Measurements from ENCODE around the gene ENO3. TPM values are rescaled to one million over a fixed set of nuclear protein-coding genes. Genes with fewer than 3 reads are reported as not detected.

Gene ENO3
- total RNA-seq, 2 experiments from 2014 or later, result 28.2 to 31.5 TPM

DNA sequence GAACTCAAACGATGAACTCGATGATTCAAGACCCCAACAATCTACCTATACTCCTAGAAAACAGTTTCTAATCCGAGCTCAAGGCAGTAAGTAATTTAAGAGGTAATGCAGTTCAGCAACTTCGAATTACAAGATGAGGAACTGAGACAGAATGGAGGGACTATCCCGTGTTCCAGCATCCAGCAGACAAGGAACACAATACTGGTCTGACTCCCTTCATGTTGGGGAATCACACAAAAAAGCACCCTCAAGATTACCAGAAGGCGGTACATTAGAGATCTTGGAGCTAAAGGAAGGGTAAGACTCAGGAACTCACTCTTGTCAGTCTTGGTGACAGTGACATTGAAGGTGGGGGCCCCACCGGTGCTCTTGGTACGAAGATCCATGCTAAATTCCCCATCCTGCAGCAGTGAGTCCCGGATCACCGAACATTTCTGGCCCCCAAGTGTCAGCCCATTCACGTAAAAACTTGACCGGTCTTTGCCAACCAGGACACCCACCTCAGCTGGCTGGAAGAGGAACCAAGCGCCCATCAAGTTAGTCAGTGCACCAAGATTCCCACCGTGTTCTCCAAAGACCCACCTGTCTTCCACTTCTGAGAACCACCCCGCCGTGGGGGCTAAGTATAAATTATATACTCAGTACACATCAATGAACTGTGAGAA is 4.5 kb upstream of the ENO3 start:
- ChIA-PET CTCF (interaction anchor here (0.6 to 1.1 kb wide), 2 partner anchors 16 to 24 kb away, joined by 3 read pairs; no protein-coding TSS in a partner anchor), POLR2A (interaction anchor here (0.6 to 13.5 kb wide), 3 partner anchors 17 to 35 kb away, joined by 4 to 214 read pairs (median 5); partner anchors contain the start of gene SPAG7)

DNA sequence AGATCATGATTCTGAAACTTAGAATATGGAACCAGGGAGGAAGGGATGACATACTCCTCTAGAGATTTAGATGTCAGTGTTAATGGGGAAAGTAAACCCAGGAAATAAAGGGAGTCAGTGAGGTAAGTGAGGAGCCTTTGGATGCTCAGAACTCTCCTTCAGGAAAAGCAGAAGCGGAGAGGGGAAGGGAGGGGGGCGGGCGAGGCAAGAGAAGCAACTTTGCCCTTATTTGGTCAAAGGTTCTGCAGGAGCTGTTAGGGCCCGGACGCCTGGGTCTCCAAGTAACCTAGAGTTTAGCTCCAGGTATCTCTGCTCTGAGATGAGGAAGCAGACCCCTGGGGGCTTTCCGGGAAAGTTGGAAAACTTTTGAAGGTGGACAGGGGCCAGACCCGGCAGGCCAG is 3.9 kb upstream of the ENO3 start:
- POLR2A ChIA-PET, result interaction anchor here (1.0 to 13.5 kb wide), 3 partner anchors 17 to 40 kb away, joined by 4 to 214 read pairs (median 6); partner anchors contain the start of genes CAMTA2 and SPAG7

GRCh38 chr17:4947411-4948165 is 3.3 kb upstream of the ENO3 start:
- CTCF ChIA-PET, result interaction anchor here (1.1 to 2.2 kb wide), 4 partner anchors 15 to 84 kb away, joined by 3 to 21 read pairs (median 4); partner anchors contain the start of gene SPAG7
- POLR2A ChIA-PET, result interaction anchor here (1.0 to 13.5 kb wide), 4 partner anchors 8 to 39 kb away, joined by 4 to 214 read pairs (median 16); partner anchors contain the start of genes CAMTA2, RNF167, SLC25A11 and SPAG7

More for the DNA sequence above, 3.9 kb upstream of the ENO3 start:
- CTCF ChIA-PET, result interaction anchor here (1.1 to 2.2 kb wide), 3 partner anchors 15 to 85 kb away, joined by 3 to 21 read pairs (median 3); partner anchors contain the start of gene SPAG7

DNA sequence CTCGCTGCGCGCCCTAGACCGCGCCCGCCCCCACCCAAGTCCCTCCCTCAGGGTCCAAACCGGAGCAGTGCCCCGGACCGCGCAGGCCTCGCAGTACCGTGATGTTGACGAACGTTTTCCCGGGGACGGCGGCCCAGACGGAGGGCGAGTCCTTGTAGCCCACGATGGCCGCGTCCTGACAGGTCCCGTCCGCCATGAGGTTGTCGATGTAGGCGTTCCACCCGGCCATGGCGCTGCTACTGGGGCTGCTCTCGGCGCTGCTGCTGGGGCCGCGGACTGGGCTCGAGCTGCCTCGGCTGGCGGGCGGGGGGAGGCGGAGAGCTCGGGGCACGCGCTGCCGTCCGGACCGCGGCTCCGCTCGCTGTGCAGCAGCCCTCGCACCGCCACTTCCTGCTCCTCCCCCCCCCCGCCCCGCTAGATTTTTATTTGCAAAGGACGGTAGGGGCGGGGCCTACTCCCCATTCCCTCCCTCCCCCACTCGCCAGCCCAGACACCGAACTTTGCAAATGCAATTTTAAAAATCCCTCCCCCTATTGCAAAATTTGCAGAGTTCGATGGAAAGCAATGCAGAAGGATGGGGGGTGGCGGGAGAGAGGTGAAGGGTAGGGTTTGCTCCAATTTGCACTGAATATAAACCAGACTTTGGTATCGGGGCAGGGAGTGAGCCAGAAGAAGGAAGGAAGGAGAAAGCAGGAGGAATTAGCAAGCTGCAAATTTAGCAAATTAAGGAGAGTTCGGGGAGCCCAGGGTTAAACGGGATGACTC is 2.6 kb upstream of the ENO3 start, which contains the start of gene PFN1:
Gene PFN1 (minus strand): TSS at position 365 of the 765 bp plus-strand sequence. CDS start 136 bp downstream, at position 229.
- CTCF ChIA-PET, result interaction anchor here (0.7 to 2.2 kb wide), 5 partner anchors 8 to 84 kb away, joined by 3 to 21 read pairs (median 4); partner anchors contain the start of genes RNF167, SLC25A11 and SPAG7
- POLR2A ChIA-PET, result interaction anchor here (0.5 to 13.5 kb wide), 7 partner anchors 8 to 464 kb away, joined by 3 to 214 read pairs (median 4); partner anchors contain the start of genes CAMTA2, INCA1, KIF1C and RNF167

- ChIA-PET CTCF (interaction anchor here (0.7 to 2.2 kb wide), 4 partner anchors 9 to 32 kb away, joined by 3 to 21 read pairs (median 4); partner anchors contain the start of genes RNF167, SLC25A11 and SPAG7), POLR2A (interaction anchor here (0.5 to 13.5 kb wide), 5 partner anchors 9 to 464 kb away, joined by 3 to 214 read pairs (median 4); partner anchors contain the start of genes INCA1, KIF1C, RNF167 and SLC25A11)
Measured at GRCh38 chr17:4948931-4949320, 2.0 kb upstream of the ENO3 start.

GRCh38 chr17:4949321-4950074 is 1.4 kb upstream of the ENO3 start:
- ChIA-PET CTCF (interaction anchor here (1.4 to 2.2 kb wide), 3 partner anchors 9 to 21 kb away, joined by 3 to 21 read pairs (median 4); partner anchors contain the start of genes RNF167, SLC25A11 and SPAG7), POLR2A (interaction anchor here (2.9 to 13.5 kb wide), 2 partner anchors 10 to 19 kb away, joined by 26 to 214 read pairs; partner anchors contain the start of genes RNF167, SLC25A11 and SPAG7)

GRCh38 chr17:4950075-4950745 is 709 bp upstream of the ENO3 start:
- CTCF ChIA-PET, result interaction anchor here (0.7 to 1.4 kb wide), 3 partner anchors 10 to 17 kb away, joined by 3 to 4 read pairs (median 4); partner anchors contain the start of genes RNF167, SLC25A11 and SPAG7

DNA sequence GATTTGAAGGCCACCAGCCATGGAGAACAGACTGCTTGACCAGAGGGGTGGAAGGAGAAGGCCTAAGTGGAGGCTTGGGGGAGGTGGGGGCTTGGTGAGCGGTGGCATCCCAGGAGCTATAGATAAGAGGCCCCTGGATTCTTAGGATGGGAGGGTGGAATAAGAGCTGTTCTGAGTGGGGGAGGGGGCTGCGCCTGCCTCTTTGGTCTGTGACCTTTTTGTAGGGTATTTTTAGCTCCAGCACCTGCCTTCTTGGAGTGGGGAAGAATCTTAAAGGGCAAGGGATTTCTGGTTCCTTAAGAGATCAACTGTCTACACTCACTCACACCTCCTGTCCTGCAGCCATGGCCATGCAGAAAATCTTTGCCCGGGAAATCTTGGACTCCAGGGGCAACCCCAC is 567 bp downstream of the ENO3 start:
- ChIA-PET POLR2A (interaction anchor here (1.3 to 13.5 kb wide), 2 partner anchors 10 to 17 kb away, joined by 4 to 214 read pairs; partner anchors contain the start of gene SPAG7), CTCF (no interaction called here)

More at GRCh38 chr17:4950075-4950745, 709 bp upstream of the ENO3 start:
- POLR2A ChIA-PET, result interaction anchor here (0.6 to 13.5 kb wide), 4 partner anchors 10 to 50 kb away, joined by 4 to 214 read pairs (median 16); partner anchors contain the start of genes RNF167, SLC25A11 and SPAG7

GRCh38 chr17:4953451-4953961 is 2.6 kb downstream of the ENO3 start:
- ChIA-PET POLR2A (interaction anchor here (0.6 to 13.5 kb wide), 3 partner anchors 8 to 92 kb away, joined by 3 to 214 read pairs (median 5); partner anchors contain the start of gene SPAG7), CTCF (interaction anchor here (1.0 kb wide), 1 partner anchor 13 kb away, joined by 3 read pairs; no protein-coding TSS in a partner anchor)

GRCh38 chr17:4955091-4955490 is 4.2 kb downstream of the ENO3 start:
- POLR2A ChIA-PET, result interaction anchor here (0.6 to 13.5 kb wide), 2 partner anchors 10 to 13 kb away, joined by 4 to 214 read pairs; partner anchors contain the start of gene SPAG7
- CTCF ChIA-PET, result interaction anchor here (1.9 kb wide), 1 partner anchor 11 kb away, joined by 6 read pairs; no protein-coding TSS in a partner anchor

DNA sequence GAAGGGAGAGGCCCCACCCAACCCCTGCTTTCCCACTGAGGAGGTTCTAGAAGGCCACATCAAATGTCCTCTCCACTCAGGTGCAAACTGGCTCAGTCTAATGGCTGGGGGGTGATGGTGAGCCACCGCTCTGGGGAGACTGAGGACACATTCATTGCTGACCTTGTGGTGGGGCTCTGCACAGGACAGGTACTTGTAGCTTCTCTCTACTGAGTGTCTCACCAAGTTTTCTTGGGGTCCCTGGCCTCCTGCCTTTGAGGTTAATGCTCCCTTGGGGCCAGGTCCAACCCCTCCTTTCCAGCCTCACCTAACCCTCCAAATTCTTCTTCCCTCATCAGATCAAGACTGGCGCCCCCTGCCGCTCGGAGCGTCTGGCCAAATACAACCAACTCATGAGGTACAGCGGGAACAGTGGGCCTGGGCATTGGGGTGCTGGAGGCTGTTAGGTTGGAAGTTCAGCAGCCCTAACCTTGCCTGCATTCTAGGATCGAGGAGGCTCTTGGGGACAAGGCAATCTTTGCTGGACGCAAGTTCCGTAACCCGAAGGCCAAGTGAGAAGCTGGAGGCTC is 5.7 kb downstream of the ENO3 start:
- CTCF ChIA-PET, result interaction anchor here (1.7 to 1.9 kb wide), 2 partner anchors 10 to 29 kb away, joined by 4 to 6 read pairs; no protein-coding TSS in a partner anchor
- POLR2A ChIA-PET, result no interaction called here

DNA sequence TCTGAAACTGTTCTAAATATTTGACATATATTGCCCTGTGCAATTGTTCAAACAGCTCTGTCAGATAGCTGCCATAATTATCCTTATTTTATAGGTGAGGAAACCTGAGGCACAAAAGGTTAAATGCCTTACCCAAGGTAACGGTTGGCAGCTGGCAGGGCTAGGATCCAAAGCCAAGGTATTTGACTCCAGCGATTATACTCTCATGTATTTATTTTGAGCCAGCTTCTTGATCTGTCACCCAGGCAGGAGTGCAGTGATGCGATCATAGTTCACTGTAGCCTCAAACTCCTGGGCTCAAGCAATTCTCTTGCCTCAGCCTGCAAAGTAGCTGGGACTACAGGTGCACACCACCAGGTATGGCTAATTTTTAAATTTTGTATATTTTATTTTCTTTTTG is 7.2 kb downstream of the ENO3 start:
- POLR2A ChIA-PET, result interaction anchor here (0.9 kb wide), 1 partner anchor 9 kb away, joined by 3 read pairs; the partner anchor contains the start of gene SPAG7
- CTCF ChIA-PET, result interaction anchor here (1.7 kb wide), 1 partner anchor 27 kb away, joined by 4 read pairs; no protein-coding TSS in a partner anchor

GRCh38 chr17:4959261-4959965 is 8.5 kb downstream of the ENO3 start:
- CTCF ChIA-PET, result interaction anchor here (1.2 kb wide), 1 partner anchor 50 kb away, joined by 3 read pairs; no protein-coding TSS in a partner anchor
- POLR2A ChIA-PET, result no interaction called here

DNA sequence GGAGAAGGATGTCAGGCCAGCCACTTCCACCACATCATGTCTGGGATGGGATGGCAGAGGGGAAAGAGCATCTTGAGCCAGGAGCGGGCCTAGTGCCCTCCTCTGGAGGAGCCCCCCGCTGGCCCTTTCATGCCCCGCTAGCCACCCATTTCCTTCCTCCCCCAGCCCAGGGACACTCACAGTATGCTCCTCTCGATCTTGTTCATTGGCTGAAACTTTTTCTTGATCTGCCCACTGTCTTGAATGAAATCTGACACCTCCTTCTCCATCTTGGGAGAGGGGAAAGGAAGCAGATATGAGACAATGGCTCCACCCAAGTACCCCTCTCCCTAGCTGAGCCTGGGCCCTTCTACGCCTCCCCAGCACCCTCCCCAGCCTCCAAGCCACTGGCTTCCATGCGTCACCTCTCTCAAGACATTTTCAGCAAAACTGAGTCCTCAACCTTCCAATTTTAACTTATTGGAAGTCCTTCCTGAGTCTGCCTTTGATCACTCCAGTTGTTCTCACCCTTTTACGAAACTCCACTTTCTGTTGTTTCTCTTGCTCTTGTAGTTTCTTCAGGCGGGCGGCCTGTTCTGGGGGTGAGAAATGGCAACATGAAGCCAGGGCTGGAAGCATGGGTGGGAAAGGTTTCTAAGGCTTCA is 9.5 kb downstream of the ENO3 start:
- POLR2A ChIA-PET, result no interaction called here
- CTCF ChIA-PET, result interaction anchor here (1.2 kb wide), 1 partner anchor 51 kb away, joined by 3 read pairs; no protein-coding TSS in a partner anchor

Measured in activated CD8-positive, alpha-beta memory T cell treated with anti-CD3 and anti-CD28 coated beads for 36 hours (primary cell).